Gastrocnemius medialis (tissue), 4 donors: Measurements from ENCODE around the gene GATC. TPM values are rescaled to one million over a fixed set of nuclear protein-coding genes. Genes with fewer than 3 reads are reported as not detected.

Experiments used
- ATAC-seq, 2 donors: fragments of 150-250 bp; one replicate each; pipeline ENCODE4 v1.9.1; 2016
- DNase-seq, 2 donors: peaks; one replicate each; pipeline ENCODE4 v3.0.0-alpha.2; 2019
- H3K27ac ChIP-seq, 4 donors: fragments of 200-600 bp; sonication (generic); 1 replicate in 1 of 4; 2 replicates in 3 of 4; pipeline ENCODE4 v1.5.1; 2016 to 2018; ENCODE audit warnings: mild to moderate bottlenecking in 2 of 4, moderate library complexity in 1 of 4
- H3K27me3 ChIP-seq, 3 donors: fragments of 200-600 bp; sonication (generic) in 2 of 3; 1 replicate in 1 of 3; 2 replicates in 2 of 3; pipeline versions ENCODE4 v1.5.1 to v1.6.0; 2016 to 2019; ENCODE audit warnings: mild to moderate bottlenecking in 1 of 3, moderate library complexity in 1 of 3
- H3K36me3 ChIP-seq, 2 donors: fragments of 200-600 bp; sonication (generic) in 1 of 2; one replicate each; pipeline ENCODE4 v1.5.1; 2017 to 2018
- H3K4me1 ChIP-seq, 2 donors: fragments of 200-600 bp; sonication (generic) in 1 of 2; one replicate each; pipeline ENCODE4 v1.5.1; 2016 to 2017; ENCODE audit warnings: mild to moderate bottlenecking in 2 of 2
- H3K4me3 ChIP-seq, 4 donors: fragments of 200-600 bp; sonication (generic) in 3 of 4; 1 replicate in 1 of 4; 2 replicates in 3 of 4; pipeline ENCODE4 v1.5.1; 2016 to 2019; ENCODE audit warnings: mild to moderate bottlenecking in 2 of 4
- H3K9me3 ChIP-seq, 3 donors: fragments of 200-600 bp; sonication (generic) in 2 of 3; 1 replicate in 1 of 3; 2 replicates in 2 of 3; pipeline ENCODE4 v1.5.1; 2016 to 2019
- POLR2A ChIP-seq, 2 donors: fragments of 450-650 bp; IDR thresholded peaks; one replicate each; pipeline ENCODE4 v1.6.1; 2017; ENCODE audit warnings: antibody characterized with exemption in 2 of 2, mild to moderate bottlenecking in 2 of 2, moderate library complexity in 2 of 2
- in situ Hi-C, 4 donors: fragments of 200-750 bp; cut with MboI; loops; one replicate each; pipeline versions ENCODE4 v1.15.0 to v1.8.0; 2017; ENCODE audit warnings: low sequenced_read_pairs in 4 of 4
- intact Hi-C: fragments of 100-400 bp; cut with DNase I; formaldehyde crosslinking; loops from one replicate; pipeline ENCODE4 v1.15.1; 2023; ENCODE audit warnings: low total_unique reads
- total RNA-seq, 4 donors: library from RNA; depleted of rRNA; stranded (reverse); fragments of >200 nt; gene quantifications; one replicate each; pipeline versions ENCODE4 v1.1.0 to v1.2.3, GENCODE V29; 2016
- TF ChIP-seq, protein P1 (sequence below), 5 experiments: fragments of 450-650 bp in 3 of 5; fragments of 200-600 bp in 2 of 5; sonication (generic) in 2 of 5; IDR thresholded peaks in 4 of 5; conservative IDR thresholded peaks in 1 of 5; 1 replicate in 4 of 5; 2 replicates in 1 of 5; pipeline ENCODE4 v1.5.1; 2016 to 2019; ENCODE audit warnings: antibody characterized with exemption in 5 of 5, mild to moderate bottlenecking in 3 of 5, moderate library complexity in 3 of 5

Gene GATC
- total RNA-seq, 4 donors from 2014 or later: 14.5 to 20.7 (median 18.4) TPM

GRCh38 chr12:120453060-120453750, 7.0 kb downstream of the GATC start:
- Histone ChIP-seq H3K4me3 (no peak overlapping the region), H3K27ac (no peak overlapping the region), H3K36me3 (peaks cover 0 to 69% of the 10 kb centered on the region in 2 donors), H3K9me3 (no peaks in the 10 kb centered on the region), H3K4me1 (no peaks in the 10 kb centered on the region), H3K27me3 (no peaks in the 10 kb centered on the region)
- DNase-seq: no peak
- in situ Hi-C loops: no loop called here
- TF ChIP-seq POLR2A (IDR thresholded peaks at IDR 0.05): no peak
- TF ChIP-seq, protein P1, sequence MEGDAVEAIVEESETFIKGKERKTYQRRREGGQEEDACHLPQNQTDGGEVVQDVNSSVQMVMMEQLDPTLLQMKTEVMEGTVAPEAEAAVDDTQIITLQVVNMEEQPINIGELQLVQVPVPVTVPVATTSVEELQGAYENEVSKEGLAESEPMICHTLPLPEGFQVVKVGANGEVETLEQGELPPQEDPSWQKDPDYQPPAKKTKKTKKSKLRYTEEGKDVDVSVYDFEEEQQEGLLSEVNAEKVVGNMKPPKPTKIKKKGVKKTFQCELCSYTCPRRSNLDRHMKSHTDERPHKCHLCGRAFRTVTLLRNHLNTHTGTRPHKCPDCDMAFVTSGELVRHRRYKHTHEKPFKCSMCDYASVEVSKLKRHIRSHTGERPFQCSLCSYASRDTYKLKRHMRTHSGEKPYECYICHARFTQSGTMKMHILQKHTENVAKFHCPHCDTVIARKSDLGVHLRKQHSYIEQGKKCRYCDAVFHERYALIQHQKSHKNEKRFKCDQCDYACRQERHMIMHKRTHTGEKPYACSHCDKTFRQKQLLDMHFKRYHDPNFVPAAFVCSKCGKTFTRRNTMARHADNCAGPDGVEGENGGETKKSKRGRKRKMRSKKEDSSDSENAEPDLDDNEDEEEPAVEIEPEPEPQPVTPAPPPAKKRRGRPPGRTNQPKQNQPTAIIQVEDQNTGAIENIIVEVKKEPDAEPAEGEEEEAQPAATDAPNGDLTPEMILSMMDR (IDR thresholded peaks at IDR 0.05 in 4 of 5, conservative IDR thresholded peaks at IDR 0.05 in 1 of 5): no peak
- intact Hi-C loops: no loop called here
- ATAC-seq: no peak

GRCh38 chr12:120453977-120454376, 7.7 kb downstream of the GATC start:
- Histone ChIP-seq H3K4me3 (no peak overlapping the region), H3K27me3 (no peaks in the 10 kb centered on the region), H3K27ac (no peak overlapping the region), H3K4me1 (no peaks in the 10 kb centered on the region), H3K9me3 (no peaks in the 10 kb centered on the region), H3K36me3 (peaks cover 0 to 72% of the 10 kb centered on the region in 2 donors)
- intact Hi-C loops: no loop called here
- no peak for DNase-seq
- in situ Hi-C loops: no loop called here
- TF ChIP-seq POLR2A (IDR thresholded peaks at IDR 0.05): no peak
- TF ChIP-seq, protein P1 (IDR thresholded peaks at IDR 0.05 in 4 of 5, conservative IDR thresholded peaks at IDR 0.05 in 1 of 5): peak in 4 of 5 experiments; percentile 3 to 54 (median 27)
- peak in 1 of 2 donors; percentile 27 for ATAC-seq

DNA sequence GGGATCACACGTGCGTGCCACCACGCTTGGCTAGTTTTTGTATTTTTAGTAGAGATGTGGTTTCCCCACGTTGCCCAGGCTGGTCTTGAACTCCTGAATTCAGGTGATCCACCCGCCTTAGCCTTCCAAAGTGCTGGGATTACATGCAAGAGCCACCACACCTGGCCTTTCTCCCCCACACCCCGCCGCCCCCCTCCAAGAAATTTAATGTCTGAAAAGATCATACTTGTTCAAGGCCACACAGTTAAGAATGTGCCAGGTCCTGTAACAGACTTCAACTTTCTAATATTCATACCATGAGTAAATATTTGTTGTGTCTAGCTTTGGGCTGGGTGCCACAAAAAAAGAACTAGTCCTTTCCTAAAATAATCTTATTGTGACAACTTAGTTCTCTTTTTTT, 9.1 kb downstream of the GATC start:
- Histone ChIP-seq H3K27ac (no peak overlapping the region), H3K4me1 (no peaks in the 10 kb centered on the region), H3K27me3 (no peaks in the 10 kb centered on the region), H3K4me3 (no peak overlapping the region), H3K36me3 (peaks cover 0 to 70% of the 10 kb centered on the region in 2 donors), H3K9me3 (no peaks in the 10 kb centered on the region)
- intact Hi-C loops (no loop called here), in situ Hi-C loops (no loop called here)
- no peak for DNase-seq
- ATAC-seq: no peak
- TF ChIP-seq POLR2A (IDR thresholded peaks at IDR 0.05): no peak
- TF ChIP-seq, protein P1 (IDR thresholded peaks at IDR 0.05 in 4 of 5, conservative IDR thresholded peaks at IDR 0.05 in 1 of 5): no peak

DNA sequence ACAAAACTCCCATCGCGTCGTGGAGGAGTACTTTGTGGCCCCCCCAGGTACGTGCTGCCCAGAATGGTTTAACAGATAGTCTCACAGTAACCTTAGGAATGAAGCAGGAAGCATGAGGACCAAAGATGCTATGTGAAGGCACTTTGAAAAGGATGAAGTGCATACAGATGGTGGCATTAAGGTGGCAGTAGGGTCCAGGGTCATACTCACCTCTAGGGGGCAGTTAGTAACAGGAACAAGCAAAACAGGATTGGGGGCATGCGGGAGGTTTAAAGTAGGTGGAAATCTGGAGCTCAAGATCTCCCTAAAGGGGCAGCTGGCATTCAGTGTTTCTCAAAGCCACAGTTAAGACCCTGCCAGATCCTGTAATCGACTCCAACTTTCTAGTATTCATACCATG, 10.9 kb downstream of the GATC start:
- DNase-seq (no peak), ATAC-seq (no peak)
- Histone ChIP-seq H3K4me3 (no peak overlapping the region), H3K9me3 (no peaks in the 10 kb centered on the region), H3K27me3 (no peaks in the 10 kb centered on the region), H3K27ac (no peak overlapping the region), H3K36me3 (peaks cover 0 to 83% of the 10 kb centered on the region in 2 donors), H3K4me1 (no peaks in the 10 kb centered on the region)
- intact Hi-C loops: no loop called here
- in situ Hi-C loops: no loop called here
- TF ChIP-seq POLR2A (IDR thresholded peaks at IDR 0.05): no peak
- TF ChIP-seq, protein P1 (IDR thresholded peaks at IDR 0.05 in 4 of 5, conservative IDR thresholded peaks at IDR 0.05 in 1 of 5): no peak
